ENCODE data around the gene PRKG2. TPM values are rescaled to one million over a fixed set of nuclear protein-coding genes. Genes with fewer than 3 reads are reported as not detected.
"Not testable (repeated sequence)": the region's sequence is repeated elsewhere in the genome, so short reads cannot be mapped to it uniquely, and the experiment has no call there.

PRKG2 gene, protein sequence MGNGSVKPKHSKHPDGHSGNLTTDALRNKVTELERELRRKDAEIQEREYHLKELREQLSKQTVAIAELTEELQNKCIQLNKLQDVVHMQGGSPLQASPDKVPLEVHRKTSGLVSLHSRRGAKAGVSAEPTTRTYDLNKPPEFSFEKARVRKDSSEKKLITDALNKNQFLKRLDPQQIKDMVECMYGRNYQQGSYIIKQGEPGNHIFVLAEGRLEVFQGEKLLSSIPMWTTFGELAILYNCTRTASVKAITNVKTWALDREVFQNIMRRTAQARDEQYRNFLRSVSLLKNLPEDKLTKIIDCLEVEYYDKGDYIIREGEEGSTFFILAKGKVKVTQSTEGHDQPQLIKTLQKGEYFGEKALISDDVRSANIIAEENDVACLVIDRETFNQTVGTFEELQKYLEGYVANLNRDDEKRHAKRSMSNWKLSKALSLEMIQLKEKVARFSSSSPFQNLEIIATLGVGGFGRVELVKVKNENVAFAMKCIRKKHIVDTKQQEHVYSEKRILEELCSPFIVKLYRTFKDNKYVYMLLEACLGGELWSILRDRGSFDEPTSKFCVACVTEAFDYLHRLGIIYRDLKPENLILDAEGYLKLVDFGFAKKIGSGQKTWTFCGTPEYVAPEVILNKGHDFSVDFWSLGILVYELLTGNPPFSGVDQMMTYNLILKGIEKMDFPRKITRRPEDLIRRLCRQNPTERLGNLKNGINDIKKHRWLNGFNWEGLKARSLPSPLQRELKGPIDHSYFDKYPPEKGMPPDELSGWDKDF
- total RNA-seq (2014; rRNA removed; shearing (Covaris generic); ENCODE audit: low replicate concordance): not detected in 2 replicates

DNA sequence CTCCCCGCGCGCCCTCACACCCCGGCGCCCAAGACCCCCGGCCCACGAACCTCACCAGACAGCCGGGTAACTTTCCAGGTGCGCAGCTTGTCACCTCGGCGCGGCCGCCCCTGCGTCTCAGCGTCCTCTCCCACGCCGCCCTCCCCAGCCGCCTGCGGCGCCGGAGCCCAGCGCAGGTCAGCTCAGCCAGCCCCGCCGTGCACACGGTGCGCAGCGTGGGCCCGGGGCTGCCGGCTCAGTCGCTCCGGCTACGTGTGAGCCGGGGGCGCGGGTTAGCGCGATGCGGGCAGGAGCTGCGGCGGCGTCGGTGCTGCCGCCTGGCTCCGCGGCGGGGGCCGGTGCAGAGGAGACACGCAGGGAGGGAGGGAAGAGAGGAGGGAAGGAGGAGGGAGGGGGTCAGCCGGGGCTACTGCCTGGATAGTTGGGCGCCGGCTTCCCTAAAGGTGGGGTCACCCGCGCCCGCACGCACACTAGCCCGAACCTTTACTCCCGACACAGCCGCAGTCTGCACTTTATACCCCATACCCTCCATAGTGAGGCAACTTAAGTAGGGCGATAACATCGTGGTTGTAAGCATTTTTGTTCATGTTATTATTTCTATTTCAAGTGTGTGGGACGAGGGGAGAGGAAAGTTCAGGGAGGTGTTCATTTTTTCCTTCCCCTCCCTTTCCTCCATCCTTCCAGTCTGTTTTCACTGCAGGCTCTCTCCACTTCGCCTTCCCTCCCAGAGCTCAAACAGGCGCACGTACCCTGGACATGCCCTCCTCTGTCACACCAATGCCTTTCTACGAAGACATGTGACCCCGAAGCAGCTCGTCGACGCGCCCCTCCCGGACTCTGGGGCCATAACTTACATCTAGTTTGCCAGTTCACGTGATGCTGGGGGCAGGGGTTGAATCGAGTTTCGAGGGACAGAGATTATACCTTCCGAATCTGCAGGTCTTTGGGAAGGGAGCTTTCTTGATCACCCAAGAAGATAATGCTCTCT is at the start of gene PRKG2:
TSS of gene PRKG2 (minus strand) at position 342 of the 988 bp plus-strand sequence. CDS start 10,175 bp downstream, outside the sequence.
- in situ Hi-C loops (cut with HindIII; ENCODE audit: low pct_unique_long_range_greater_than_20kb, low sequenced_read_pairs): no loop called here
- no peak for DNase-seq (ENCODE audit: low read depth)

DNA sequence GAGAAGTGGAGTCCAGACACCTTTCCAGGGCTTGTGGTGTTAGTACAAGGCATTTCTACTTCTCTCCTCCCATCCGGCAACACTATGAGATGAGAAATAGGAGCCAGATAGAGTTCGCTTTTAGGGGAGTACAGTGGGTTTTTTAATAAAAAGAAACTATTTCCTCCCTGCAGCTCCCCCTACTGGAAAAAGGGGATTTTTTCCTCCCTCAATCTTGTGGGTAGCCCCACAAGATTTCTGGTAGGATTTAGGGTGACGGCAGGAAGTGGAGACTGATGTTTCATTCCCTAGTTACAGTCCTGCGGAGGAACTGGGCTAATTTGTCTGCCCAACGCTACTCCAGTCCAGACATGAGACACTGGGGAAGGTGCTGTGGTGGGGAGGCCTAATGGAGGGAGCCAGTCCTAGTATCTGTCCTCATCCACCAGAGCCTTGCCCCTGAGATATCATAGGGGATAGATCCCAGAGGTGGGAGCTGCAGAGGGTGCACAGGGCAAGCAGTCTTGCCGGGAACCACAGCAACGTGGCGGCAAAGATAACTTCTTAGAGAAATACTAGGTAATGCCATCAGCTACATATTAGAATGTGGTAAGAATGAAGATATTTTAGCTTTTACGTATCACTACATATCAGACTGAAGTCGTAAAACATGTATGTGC is 45.5 kb upstream of the PRKG2 start:
- no peak for DNase-seq (ENCODE audit: low read depth)
- in situ Hi-C loops (cut with HindIII; ENCODE audit: low pct_unique_long_range_greater_than_20kb, low sequenced_read_pairs): no loop called here

DNA sequence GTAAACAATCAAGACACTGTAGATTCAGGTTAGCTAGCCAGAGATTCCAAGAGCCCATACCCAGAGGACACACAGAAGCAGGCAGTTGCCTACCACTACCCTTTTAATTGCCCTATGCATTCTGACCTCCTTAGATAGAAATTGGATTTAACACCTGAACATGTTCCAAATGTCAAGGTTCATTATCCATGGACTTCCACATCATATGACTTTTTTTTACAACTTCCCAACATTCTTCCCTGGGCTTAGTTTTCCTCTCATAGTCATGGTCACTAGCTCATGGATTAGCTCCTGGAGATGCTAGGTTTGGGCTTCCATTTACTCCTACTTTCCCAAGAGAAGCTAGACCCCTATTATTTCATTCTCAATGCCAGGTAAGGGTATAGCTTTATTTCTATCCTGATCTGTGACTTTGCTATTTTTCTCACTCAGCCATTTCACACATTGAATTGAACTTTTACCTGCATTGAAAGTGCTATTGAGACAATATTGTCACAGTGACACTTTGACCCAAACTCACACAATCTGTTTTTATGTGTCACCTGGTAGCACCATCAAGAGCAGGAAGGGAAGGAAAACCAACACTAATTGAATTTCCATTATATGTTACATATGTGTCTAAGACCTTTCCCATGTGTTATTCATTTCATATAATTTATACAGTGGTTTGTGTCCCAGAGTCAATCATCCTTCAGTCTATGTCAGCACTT is 44.0 kb upstream of the PRKG2 start:
- DNase-seq (ENCODE audit: low read depth): no peak
- in situ Hi-C loops (cut with HindIII; ENCODE audit: low pct_unique_long_range_greater_than_20kb, low sequenced_read_pairs): no loop called here

DNA sequence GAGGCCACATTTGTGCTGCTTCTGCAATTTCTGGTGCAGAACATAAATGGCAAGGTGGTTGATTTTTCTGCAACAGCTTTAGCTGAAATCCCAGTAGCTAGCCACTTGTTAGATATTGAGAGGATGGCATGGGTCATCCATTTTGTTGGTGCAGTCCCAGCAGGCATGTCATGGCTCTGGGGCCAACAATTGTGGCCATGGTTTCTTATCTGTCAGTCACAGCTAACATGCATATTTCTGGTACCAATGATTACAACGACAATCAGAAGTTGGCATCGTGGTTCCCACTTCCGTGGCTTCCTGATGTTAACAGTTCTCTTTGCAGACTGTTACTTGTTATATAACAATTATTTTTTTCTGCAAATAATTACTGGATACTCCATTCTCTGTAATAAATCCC is 42.8 kb upstream of the PRKG2 start:
- in situ Hi-C loops (cut with HindIII; ENCODE audit: low pct_unique_long_range_greater_than_20kb, low sequenced_read_pairs): no loop called here
- no peak for DNase-seq (ENCODE audit: low read depth)

DNA sequence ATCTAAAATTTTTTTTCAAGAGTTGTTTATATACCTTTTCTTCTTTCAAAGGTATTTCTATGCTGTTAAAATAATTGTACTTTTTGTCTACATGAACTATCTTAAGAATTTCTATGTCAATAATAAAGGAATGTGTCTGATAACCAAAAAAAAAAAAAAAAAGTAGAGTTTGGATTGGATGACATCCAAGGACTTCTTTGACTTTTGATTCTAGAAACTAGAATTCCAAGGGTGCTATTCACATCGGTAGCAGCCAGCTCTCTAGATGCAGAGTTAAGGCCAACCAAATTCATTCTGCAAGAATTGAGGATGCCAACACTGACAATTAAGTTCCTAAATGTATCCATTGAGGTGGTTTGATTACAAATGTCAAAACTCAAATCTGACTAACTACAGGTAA is 42.0 kb upstream of the PRKG2 start:
- DNase-seq (ENCODE audit: low read depth): peak; percentile 19
- in situ Hi-C loops (cut with HindIII; ENCODE audit: low pct_unique_long_range_greater_than_20kb, low sequenced_read_pairs): no loop called here

DNA sequence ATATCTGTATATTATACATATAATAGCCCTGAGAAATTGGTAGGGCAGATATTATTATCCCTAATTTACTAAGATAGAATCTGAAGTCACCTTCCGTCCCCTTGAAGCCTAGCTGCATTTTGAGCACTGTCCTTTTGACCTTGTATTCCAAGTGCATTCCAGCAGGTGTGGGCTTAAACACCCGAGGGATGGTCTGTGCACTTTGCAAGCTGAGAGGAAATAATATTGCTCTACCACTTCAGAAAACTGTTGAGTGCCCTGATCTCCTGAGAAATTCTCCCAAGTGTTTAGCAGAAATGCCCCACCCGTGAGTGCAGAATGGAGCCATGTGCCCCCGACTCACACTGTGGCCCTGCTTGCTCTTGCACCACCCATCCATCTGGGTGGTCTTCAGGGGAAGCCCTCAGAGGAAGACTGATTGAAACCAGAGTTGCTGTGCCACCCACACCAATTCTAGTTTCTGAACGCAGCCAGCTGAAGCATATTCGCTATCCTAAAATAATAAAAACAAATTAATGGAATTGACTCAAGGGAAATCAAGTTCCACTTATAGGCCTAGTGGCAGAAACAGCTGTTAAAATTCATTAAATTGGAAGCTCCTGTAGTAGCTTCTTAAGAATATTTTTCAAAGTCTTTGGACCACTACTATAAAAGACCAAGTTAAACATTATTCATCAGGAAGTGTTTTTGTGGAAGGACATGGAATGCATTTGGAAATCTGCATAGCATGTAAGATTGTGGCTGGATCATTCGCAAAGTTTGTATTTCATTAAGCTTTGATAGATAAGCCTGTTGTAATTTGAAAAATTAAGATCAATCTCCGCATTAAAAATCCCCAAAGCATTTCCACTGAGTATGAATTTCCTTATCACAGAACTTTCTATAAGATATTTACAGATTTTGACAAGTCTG is 41.3 kb upstream of the PRKG2 start:
- in situ Hi-C loops (cut with HindIII; ENCODE audit: low pct_unique_long_range_greater_than_20kb, low sequenced_read_pairs): no loop called here
- DNase-seq (ENCODE audit: low read depth): no peak

DNA sequence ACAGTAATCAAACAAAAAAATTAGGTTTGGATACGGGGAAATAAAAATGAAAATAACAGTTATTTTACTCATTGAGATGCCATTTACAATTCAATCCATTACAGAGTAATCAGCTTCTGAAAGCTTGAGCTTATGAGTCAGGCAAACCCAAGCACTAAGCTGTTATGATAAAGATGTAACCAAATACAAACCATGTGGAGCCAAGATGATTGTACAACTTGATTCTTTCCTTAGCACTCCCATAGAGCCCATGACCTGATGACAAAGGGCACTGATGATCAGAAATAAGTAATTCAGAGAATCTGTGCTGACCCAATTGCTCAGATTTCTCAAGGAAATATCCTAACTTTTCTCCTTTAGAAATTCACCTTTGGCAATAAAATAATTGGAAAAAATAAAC is 40.5 kb upstream of the PRKG2 start:
- DNase-seq (ENCODE audit: low read depth): no peak
- in situ Hi-C loops (cut with HindIII; ENCODE audit: low pct_unique_long_range_greater_than_20kb, low sequenced_read_pairs): no loop called here

DNA sequence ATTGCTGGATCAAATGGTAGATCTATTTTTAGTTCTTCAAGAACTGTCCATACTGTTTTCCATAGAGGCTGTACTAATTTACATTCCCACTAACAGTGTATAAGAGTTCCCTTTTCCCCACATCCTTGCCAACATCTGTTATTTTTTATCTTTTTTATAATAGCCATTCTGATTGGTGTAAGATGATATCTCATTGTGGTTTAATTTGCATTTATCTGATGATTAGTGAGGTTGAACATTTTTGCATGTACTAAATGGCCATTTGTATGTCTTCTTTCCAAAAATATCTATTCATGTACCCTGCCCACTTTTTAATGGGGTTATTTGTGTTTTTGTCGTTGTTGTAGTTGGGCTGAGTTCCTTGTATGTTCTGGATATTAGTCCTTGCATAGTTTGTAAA is 35.4 kb upstream of the PRKG2 start:
- in situ Hi-C loops (cut with HindIII; ENCODE audit: low pct_unique_long_range_greater_than_20kb, low sequenced_read_pairs): no loop called here
- no peak for DNase-seq (ENCODE audit: low read depth)

DNA sequence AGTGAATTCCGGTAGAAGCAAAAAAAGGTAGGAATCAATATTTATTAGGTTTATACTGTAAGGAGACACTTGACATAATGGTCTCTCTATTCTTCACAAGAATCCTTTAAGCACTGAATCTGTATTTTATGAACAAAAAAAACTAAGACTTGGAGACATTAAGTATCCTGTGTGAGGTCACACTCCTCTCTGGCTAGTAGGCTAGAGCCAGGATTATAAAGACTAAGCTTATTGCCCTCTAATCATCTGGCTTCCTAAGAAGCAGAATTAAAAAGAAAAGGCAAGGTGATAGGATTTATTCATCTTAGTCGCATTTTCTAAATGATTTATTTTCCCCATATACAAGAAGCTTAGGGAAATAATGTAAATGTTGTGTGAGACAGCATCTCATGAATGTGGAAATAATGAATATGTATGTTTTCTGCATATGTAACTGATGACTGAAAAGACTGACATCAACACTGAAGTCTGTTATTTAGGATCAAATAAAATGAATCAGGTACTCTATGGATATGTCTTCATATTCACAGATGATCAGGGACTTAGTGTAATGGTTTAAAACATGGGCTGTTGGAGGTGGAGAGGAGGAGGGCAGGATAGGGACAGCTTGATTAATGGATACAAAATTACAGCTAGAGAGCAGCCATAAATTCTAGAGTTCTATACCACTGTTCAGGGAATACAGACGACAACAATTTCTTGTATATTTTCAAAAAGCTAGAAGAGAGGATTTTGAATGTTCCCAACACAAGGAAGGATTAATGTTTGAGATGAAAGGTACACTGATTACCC is 30.4 kb upstream of the PRKG2 start:
- in situ Hi-C loops (cut with HindIII; ENCODE audit: low pct_unique_long_range_greater_than_20kb, low sequenced_read_pairs): no loop called here
- no peak for DNase-seq (ENCODE audit: low read depth)

DNA sequence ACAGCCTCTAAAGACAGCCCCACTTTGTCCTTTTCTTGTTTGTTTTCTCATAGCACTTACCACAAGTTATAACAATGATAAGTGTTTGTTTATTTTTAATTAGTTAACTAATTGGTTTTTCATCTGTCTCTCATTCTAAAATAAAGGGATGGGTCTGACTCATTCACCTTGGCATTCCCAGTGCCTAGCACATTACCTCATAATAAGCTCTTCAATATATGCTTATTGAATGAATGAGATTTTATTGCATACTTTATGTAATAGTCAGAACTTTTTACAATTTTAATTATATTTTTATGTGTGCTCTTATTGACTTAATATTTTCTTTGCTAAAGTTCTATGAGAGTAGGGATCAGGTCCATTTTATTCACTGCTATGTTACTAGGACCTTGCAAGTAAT is 22.8 kb upstream of the PRKG2 start:
- in situ Hi-C loops (cut with HindIII; ENCODE audit: low pct_unique_long_range_greater_than_20kb, low sequenced_read_pairs): no loop called here
- no peak for DNase-seq (ENCODE audit: low read depth)

DNA sequence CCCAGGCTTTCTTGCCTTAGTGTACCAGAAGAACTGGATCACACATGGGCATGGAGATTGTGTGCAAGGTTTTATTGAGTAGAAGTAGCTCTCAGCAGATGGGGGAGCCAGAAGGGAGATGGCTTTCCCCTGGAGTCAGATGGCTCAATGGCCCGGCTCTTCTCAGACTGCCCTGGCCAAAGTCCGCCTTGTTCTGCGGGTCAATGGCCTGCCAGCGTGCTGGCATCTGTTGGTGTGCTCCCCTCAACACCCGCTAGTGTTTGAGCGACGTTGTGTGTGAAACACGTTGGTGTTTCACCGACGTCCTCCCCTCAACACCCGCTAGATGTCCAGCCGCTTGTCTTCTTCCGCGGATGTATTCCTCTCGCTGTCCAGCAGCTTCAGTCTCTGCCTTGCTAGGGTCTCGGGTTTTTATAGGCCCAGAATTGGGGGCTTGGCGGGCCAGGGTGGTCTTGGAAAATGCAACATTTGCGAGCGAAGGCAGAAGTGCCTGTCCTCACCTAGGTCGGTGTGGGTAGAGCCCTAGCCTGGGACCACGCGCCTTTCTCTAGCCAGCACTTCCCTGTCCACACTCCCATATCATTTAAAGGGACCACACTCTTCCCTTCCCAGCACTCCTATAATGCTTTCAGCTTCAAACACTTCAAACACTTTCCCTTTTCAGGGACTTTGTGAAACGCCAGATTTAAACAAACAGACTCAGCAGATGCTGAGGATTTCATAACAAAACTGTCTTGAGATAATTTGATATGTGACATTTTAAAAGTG is 21.1 kb upstream of the PRKG2 start:
- in situ Hi-C loops (cut with HindIII; ENCODE audit: low pct_unique_long_range_greater_than_20kb, low sequenced_read_pairs): no loop called here
- DNase-seq (ENCODE audit: low read depth): no peak

DNA sequence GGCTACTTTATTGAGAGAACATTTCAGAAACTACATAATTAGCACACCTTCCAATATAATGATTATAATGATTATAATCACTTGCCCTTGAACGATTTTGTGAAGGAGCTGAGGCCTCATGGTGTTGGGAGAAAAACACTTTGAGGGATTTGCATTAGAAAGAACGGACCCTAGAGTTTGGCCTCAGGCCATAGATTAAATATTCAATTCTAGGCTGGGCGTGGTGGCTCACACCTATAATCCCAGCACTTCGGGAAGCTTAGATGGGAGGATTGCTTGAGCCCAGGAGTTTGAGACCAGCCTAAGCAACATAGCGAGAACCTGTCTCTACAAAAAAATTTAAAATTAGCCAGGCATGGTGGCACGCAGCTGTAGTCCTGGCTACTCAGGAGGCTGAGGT is 12.9 kb upstream of the PRKG2 start:
- no peak for DNase-seq (ENCODE audit: low read depth)
- in situ Hi-C loops (cut with HindIII; ENCODE audit: low pct_unique_long_range_greater_than_20kb, low sequenced_read_pairs): no loop called here

DNA sequence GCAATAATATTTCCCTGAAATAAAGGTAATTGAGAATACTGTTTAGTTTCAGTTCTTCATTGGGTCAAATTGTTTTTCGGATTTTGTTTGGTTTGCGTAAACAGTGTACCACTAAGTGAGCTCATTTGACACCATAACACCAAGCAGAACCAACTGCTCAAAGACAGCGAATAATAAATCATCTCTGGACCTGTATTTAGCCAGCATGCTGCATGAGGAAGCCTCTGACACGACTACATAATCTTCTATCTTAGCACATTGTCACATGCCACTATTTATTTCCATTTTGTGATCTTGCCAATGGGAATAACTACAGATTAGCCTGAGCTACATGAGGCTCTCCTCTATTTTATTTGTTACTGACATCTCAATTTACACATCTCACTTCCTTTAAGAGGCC is 12.1 kb upstream of the PRKG2 start:
- DNase-seq (ENCODE audit: low read depth): no peak
- in situ Hi-C loops (cut with HindIII; ENCODE audit: low pct_unique_long_range_greater_than_20kb, low sequenced_read_pairs): no loop called here

DNA sequence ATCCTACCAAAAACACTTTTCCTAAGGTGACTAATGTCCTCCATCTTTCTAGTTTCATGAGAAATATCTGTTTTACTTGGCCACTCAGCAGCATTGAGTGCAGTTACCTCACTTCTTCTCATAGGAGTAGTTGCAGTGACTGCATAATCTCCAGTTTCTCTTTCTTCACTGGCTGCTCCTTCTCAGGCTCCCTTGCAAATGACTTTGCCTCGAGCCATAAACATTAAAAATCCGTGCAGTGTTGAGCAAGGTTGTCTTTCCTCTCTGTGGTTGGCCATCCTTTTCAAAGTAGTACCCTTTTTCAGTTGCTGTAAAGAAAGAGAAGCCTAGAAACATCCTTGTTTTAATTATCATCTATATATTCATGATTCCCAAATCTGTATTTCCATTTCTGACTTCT is 10.2 kb upstream of the PRKG2 start:
- in situ Hi-C loops (cut with HindIII; ENCODE audit: low pct_unique_long_range_greater_than_20kb, low sequenced_read_pairs): no loop called here

DNA sequence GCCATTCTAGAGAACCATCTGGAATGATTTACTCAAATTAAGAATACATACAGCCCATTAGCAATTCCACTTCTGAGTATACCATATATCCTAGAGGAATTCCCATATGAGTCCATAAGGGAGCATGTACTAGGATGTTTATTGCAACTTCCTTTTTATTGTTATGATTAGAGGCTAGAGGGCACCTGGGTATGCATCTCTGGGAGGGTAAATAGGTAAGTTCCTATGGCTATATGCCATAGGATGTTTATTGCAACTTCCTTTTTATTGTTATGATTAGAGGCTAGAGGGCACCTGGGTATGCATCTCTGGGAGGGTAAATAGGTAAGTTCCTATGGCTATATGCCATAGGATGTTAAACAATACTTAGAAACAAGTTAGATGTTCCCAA is 7.1 kb upstream of the PRKG2 start:
- DNase-seq (ENCODE audit: low read depth); in situ Hi-C loops (cut with HindIII; ENCODE audit: low pct_unique_long_range_greater_than_20kb, low sequenced_read_pairs): not testable (repeated sequence)

More for the DNA sequence above, 10.2 kb upstream of the PRKG2 start:
- DNase-seq (ENCODE audit: low read depth): no peak

Data from Caki2 (cell line).